Activated CD8-positive, alpha-beta memory T cell treated with anti-CD3 and anti-CD28 coated beads for 4 hours (primary cell): Measurements from ENCODE around the gene TMEM179.
A peak's percentile ranks its signal among the peaks of the same experiment; 100 is the strongest.

Experiments used
- DNase-seq, 2 donors: peaks; one replicate each; pipeline ENCODE4 v3.0.0-alpha.2; 2020; ENCODE audit warnings: low read depth in 2 of 2

TMEM179 gene

DNA sequence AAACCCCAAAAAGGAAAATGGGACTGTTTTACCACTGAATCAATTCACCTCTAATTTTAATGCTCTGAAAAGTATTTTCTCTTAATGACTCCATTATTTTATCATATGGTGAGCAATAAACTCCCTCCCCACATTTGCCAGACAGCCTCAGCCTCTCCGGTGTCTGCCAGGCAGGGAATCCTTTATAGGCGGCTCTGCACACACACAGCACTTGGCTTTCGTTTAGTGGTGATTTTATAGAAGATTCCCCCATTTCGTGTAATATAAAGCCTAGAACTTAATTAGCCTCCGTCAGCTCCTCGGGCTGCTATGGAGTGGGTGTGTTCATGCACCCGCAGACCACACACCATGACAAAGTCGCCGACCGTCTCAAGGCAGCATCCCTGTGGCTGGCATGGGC, 35.1 kb downstream of the TMEM179 start:
- no peak for DNase-seq

DNA sequence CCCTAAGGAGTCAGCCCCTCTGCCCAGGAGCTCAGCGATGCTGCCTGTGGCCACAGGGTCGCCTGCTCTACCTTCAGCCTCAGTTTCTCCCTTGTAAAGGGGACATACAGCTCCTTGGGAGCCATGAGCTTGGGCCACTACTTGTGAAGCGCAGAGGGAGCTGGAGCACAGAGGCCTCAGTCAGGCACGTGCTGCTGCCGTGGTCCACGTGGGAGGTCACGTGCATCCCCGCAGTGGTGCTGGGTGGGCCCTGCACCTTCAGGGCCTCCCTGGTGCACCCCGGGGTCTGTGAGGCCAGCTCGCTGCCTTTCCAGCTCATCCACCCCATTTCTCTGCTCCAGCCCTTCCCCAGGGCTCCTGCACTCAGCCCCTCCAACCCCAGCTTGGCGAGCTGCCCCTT, 36.0 kb downstream of the TMEM179 start:
- DNase-seq: no peak

DNA sequence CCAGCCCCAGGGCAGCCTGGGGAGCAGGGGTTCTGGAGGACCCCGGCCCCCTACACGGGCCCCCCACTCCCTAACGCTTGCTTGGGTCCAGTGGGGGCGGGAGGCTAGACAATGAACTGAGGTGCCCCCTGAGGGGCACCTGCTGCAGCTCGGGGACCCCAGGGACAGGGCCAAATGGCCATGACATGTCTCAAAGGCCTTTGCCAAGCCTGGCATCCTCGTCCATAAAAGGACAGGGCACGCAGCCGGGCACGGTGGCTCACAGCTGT, 36.7 kb downstream of the TMEM179 start:
- no peak for DNase-seq

DNA sequence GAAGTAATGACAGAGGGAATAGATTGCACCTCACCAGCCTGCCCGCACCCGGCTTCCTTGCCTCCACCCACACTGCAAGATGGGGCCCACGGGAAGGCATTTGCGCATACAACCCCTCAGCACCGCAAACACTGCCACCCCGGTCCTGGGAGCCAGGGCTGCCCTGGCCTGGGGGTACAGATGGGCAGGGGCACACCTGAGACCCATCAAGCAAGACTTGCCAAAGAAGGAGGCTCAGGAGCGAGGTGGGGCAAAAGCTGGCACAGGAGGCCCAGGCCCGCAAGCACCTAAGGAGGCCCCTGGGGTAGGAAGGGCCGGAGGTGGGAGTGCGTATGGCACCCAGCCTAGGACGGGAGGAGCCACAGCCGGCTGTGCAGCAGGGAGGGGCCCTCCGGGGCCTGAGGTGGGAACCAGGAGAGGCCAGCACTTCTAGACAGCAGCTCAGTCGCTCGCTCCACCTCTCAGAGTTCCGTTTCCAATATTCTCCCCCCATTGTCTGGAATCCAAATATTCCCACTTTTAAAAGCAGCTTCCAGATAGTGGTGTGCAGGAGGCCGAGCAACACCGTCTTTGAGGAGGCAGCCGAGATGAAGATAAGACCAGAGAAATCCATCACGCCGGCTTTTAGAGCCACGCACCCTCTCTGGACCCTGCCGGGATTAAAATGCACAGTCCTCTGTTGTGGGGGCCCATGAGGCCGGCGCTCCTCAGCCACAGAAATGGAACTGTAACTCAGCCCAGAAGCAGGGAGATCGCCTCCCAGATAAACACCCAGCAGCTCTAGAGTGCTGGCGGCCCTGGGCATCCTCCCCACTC, 37.2 kb downstream of the TMEM179 start:
- DNase-seq: no peak

DNA sequence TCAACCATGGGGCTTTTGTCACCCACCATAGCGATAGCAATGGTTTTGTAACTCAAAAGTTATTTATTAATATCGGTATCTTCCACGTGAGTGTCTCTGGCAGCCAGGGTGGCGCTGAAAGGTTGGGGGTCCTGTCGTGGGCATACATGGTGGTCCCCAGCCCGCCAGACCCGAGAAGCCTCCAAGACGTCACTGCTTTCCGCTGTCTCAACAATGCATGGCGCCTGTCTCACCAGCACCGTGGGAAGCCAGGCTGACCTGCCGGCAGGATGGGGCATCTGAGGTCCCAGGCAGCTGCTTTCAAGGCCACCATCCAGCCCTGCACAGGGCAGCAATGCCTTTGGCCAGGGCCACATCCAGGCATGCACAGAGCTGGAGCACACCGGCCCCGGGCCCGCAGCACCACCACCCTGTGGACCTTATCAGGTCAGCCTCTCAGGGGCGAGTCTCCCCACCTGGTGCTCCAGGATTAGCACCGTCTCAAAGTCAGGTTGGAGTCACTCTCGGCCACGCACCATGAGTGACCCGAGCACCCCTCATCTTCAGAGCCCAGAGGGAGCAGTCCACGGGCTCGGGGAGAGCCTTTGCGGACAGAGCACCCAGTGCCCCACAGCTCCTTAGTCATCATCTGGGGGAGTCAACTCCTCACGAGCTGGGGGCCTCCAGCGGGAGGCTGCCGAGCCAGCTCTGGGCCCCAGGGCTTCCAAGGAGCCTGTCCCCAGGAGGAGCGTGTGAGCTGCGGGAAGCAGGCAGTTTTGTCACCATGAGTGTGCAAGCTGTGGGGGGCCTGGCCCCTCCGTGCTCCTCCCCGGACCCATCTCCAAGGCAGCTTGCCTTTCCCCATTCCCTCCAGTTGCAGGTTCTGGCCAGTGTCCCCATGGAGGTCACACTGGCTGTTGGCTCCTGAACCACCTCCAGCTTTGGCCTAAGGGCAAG, 39.6 kb downstream of the TMEM179 start:
- no peak for DNase-seq

DNA sequence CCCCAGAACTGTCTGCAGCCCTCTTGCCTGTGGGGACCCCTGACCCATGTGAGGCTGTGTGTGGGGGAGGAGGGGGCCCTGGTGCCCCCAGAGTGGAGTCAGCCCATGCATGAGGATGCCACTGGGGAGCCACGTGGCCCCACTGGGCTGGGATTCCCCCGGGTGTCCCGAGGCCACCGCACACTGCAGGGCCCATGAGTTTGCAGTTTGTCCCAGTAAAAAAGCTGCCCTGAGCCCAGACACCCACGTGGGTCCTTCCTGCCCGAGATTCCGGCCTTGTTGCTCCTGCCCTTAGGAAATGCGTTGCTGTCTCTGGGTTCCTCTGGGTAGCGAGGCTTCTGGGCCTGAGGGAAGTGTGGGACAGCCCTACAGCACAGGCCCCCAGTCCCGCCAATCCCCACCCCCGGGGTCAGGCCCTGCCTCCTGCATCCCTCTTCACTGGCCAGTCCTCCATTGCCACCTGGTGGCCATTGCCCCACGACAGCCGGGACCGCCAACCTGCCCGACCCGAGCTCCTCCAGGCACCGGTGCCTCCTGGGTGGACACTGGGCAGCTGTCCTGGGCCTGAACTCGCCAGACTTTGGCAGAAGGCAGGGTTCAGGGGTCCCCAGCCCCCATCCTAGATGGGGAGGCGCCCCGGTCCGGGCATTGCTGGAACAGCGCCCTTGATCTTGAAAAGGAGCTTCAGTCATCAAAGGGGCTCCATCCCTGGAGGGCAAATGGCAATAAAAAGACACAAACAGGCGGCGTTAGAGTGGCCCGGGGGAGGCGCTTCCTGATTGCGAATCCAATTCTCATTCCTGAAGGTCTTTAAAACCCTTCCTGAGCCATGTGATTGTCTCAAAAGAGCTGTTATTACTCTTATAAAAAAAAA, 40.6 kb downstream of the TMEM179 start:
- peak; percentile 22 to 33 for DNase-seq

DNA sequence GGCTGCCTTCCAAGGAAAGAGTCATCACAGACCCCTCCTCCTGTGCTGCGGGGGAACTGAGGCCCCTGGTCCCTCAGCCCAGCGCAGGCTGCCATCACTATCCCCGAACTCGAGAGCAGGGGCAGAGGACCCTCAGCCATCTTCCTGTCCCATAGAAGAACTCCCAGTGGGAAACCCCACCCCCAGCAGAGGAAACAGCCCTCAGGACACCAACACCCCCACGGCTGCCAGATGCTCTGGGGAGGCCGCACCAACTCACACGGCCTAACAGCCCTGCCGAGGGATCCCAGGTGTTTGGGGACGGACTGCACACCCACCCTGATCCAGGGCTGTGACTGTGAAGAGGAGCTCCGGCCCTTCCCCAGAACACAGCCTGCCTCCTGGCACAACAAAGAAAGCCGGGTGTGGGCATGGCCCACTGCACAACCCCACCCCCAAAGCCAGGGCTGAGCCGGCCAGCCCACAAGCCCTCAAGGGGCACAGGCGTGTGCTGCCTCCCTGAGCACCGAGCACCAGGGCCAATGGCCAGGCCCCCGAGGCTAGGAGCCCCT, 41.3 kb downstream of the TMEM179 start:
- no peak for DNase-seq

DNA sequence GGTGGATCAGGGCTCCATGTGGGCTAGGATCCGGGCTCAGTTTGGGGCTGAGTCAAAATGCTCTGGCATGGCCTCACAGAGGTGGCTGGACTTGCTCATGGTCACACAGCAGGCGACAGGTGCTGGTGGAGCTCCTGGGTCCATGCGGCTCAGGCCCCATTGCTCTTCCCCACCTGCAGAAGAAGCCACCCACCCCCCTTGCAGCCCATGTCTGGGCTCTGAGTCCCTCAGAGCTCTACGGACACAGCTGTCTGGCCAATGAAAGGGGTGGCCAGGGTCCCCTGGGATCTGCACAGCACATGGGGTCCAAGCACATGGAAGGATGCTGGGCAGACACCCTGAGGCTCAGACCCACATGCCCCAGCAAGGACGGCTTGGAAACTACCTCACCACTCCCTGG, 42.0 kb downstream of the TMEM179 start:
- no peak for DNase-seq

DNA sequence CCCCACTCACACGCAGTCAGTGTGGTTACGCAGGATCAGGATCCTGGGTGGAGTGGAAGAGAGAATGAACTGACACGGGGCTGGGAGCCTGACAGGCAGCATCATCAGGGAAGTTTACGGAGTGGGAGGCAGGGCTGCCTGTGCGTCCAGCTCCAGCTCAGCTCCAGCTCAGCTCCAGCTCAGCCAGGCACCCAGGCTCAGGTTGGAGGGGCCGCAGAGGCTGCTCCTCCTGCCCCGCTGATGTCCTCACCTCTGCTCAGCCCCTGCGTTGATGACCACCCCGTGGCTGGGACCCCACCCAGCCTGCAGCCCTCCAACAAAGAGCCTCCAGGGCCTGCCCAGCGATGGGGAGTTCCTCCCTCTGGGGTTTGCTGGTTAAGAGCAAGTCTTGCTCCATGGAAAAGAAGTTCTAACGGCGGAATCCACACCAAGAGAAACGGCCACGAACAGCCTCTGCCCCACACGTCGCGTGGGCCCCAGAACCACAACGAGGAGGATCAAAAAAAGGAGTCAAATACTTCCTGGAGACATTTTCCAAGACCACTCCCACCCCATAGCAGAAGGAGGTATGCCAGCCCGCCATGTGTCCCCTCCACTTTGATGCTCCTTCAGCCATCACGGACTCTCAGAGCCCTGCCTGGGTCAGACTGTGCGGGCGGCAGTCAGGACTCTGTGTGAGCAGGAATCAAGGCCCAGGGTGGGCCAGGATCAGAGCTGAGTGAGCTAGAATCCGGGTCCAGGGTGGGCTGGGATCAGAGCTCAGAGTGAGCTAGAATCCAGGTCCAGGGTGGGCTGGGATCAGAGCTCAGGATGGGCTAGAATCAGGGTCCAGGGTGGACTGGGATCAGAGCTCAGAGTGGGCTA, 42.7 kb downstream of the TMEM179 start:
- no peak for DNase-seq

DNA sequence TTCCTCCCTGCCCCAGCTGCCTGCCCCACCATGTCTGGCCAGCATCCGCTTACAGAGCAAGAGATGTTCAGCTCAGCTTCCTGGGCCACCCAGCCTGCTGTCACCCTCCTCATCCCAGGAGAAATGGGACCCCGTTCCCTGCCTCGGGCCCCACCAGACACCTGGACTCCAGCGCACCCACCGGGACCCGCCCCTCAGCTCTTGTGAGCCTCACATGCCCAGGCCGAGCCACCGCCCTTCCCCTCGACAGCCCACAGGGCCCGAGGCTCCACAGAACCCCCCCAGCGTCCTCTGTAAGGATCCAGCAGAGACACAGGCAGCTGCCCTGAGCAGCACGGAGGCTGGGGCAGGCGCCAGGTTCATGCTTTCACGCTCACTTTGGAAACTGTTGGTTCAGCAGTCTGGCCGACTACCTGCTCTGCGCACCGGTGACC, 43.4 kb downstream of the TMEM179 start:
- DNase-seq: no peak

DNA sequence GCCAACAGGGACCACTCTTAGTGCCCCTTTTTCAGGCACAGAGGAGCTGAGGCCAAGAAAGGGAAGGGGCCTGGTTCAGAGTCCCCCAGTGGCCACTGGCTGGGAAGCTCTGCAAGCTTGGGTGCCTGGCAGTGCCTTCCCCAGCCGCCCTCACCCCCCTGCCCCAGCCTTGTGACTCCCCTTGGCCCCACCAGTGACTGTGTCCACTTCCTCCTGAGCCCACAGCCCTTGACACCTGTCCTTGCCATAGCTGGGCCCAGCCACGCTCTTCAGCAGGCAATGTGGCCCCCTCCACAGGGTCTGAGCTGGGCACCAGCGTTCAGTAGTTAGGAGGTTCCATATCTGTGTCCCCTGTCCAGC, 44.0 kb downstream of the TMEM179 start:
- DNase-seq: no peak

DNA sequence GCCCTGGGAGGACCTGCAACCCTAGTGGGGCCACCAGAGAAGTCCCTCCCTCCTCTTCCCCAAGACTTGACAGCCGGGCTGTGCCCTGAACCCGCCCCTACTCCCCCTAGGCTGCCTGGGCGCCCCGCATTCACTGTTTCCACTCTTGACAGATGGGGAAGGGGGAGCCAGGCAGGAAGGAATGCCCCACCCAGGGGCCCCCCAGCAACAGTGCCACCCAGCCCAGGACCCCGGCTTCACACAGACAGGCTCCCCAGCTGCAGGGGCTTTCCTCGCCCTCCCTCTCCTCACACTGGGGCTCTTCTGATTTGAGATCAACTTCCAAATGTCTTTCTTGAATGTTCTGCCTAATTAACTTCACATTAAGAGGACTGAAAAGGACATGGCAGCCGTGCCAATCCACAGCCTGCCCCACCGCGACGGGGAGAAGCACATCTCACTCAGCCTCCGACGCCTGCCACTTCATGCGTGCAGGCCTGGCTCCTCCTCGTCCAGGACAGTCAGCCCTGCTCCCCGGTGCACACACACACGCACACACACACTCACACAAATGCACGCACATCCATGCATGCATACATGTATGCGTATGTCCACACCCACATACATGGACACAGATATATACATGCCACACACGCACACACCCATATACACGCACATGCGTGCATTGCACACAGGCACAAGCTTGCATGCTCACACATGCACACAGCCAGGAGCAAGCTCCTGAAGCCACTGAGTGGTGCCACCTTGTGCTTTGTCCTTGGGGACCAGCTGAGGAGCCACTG, 44.6 kb downstream of the TMEM179 start:
- DNase-seq: no peak

DNA sequence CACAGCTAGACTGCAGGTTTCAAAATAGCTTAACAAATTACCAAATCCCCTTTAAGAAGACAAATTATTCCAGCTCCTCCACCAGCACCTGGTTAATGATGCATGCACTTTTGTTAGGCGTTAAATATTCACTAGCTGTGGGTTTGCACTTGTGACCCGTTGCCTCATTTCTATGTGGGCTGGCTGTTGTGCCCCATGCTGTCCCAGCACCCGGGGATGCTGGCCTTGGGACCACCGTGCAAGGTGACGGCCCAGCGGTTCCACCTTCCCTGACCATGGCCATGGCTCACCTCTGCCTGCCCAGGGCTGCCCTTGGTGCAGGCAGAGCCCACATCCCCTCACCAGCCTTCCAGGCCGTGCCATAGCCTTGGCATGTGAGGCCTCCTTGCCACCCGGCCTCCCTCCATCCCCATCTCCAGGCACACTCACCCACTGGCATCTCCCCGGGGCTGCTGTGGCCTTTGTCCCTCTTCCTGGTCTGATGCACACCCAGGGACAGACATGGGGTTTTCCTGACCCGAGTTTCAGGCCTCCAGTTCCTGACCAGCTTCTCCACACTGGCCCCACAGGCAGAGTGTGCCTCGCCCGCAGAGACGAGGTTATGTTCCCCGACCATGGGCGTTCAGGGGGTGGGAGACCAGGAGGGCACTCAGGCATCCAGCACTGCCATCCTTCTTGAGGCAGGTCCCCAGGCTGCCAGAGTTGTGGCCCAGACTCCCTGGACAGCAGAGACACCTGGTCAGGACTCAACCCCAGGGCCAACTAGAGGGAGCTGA, 45.4 kb downstream of the TMEM179 start:
- no peak for DNase-seq

DNA sequence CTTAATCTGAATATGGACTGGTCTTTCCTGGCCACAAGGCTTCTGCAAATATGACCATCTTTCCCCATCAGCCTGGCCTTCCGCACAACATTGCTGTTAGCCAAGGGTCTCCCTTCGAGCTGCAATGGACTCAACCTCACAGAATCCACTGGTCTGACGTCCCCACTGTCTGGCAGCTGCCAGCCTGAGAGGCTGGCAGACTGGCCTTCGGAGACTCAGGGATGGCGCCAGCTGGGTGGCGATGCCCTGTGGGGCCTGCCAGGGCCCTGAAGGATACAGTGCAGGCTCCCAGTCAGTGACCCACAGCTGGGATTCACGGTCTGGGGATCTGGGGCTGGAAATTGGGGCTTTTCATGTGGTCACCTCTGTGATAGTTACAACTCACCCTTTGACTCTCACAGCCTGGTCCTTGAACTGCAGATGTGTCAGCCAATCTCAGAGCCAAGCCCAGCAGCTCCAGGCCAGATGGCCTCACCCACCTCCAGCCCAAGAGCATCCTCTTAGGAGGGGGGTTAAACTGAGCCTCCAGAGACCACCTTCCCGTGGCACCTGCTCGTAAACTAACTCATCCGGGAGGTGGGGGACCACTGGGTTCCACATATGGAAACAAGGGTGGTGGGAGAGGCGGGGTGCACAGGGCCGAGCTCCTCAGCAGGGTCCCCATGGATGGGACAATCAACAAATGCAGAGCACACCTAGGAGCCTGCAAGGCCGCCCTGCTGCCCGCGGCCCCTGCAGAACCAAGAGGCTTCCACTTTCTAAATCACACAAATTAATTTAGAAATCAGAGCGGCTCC, 46.1 kb downstream of the TMEM179 start:
- DNase-seq: no peak

DNA sequence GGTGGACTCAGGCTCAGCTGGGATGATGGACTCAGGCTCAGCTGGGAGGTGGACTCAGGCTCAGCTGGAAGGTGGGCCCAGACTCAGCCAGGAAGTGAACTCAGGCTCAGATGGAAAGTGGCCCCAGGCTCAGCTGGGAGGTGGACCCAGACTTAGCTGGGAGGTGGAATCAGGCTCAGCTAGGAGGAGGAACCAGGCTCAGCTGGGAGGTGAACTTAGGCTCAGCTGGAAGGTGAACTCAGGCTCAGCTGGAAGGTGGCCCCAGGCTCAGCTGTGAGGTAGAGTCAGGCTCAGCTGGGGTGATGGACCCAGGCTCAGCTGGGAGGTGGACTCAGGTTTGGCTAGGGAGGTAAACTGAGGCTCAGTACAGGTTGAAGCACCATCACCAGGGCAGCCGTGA, 46.8 kb downstream of the TMEM179 start:
- no peak for DNase-seq

DNA sequence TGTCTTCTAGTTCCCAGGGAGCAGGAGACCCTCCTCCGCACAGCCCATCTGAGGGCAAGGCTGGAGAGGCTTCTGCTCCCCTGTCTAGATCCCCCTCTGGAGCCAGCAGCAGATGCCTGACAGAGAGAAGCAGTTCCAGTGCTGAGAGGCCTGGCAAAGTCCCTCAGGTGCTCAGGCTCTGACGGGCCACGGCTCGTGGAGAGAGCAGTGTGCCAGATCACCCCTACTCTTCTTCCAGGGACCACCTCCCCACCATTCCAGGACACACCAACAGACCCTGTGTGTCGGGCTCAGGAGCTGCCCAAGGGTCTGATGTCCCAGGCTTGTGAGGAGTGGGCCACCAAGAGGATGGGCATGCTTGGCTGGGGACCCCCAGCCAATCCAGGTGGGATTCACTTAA, 47.5 kb downstream of the TMEM179 start:
- DNase-seq: no peak

DNA sequence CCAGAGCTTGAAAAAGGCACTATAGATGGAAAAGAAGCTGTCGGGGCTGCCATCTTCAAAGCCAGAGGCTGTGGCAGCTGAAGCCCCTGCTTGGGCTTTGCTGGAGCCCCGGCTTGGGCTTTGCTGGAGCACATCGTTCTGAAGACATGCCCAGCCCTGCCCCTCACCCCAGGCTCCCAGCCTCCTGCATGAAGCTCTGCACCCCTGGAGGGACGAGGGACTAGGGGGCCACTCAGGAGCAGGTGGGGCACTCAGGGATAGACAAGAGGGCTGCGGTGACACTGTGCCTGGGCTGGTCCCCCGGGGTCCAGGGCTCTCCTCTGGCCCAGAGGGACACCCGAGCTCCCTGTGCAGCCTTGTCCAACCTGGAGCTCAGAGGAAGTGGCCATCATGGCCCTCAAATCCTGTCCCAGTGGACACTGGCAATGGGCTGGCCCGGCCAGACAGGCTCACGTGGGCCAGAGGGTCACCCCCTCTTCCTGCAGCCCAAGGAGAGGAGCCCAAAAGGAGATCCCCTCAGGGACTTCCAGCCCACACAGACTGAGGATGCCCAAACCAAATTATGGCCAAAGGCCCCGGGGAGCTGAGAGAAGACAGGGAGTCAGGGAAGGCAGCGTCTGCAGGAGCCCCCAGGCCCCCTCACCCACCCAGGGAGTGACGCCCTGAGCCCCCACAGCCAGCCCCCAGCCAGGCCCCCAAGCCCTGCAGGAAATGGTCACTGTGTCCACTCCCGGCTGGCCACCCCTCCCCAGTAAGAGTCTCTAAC, 48.1 kb downstream of the TMEM179 start:
- no peak for DNase-seq
